Renal cortical epithelial cell (primary cell): ENCODE measurements around the gene RPLP2. TPM values are rescaled to one million over a fixed set of nuclear protein-coding genes. Genes with fewer than 3 reads are reported as not detected.

Experiments used
- DNase-seq: peaks from one replicate; pipeline ENCODE4 v3.0.0-alpha.2; 2011; ENCODE audit warnings: low read depth
- total RNA-seq: library from RNA; depleted of rRNA; stranded (reverse); fragments of >200 nt; gene quantifications from 2 replicates; pipeline ENCODE4 v1.2.3, GENCODE V29; 2014

RPLP2 gene
- total RNA-seq, 1 donor from 2014 or later: 180 TPM

DNA sequence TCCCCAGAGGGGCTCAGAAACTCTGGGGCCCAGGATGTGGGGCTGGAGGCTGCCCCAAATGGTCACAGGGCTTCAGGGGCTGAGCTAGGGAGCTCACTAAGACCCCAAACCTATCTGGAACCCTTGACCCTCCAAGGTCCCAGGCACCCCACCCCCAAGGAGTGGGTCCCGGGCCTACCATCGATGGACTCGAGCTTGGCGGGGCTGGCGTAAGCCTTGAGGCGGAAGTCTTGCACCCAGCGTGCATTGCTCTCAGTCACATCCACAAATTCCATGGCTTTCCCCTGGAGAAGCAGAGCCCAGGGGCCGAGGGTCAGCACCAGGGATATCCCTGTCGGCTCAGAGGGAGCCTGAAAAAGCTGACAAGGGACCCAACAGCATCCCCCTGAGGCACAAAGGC, 35.9 kb upstream of the RPLP2 start:
- DNase-seq: no peak

DNA sequence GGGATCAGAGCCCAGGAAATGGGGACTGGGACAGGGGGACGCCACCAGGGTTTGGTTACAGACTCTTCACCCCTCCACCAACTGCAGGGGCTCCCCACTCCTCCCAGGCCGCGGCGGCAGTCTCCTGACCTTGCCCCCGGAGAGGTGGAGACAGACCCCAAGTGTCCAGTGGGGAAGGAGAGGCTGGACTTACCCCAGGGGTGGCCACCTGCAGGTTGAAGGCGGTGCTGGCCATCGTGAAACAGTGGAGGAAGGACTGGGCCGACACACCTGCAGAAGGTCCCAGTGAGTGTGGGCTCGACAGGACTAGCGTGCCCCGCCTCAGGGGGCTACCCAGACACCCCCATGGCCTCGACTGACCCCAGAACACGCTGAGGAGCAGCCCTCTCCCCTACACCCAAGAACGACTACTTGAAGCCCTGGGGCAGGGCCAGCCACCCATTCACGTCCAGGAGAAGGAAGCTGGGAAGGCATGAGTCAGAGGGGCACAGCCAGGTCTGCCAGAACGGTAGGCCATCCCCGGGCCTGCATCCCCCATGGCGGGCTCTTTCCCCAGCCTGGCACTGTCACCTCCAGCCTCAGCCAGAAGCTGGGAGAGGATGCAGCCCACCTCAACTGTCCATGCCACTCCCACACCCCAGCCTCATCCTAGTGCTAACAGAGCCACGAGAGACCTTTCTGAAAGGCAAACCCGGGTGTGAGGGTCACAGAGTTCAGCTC, 34.7 kb upstream of the RPLP2 start:
- peak; percentile 33 for DNase-seq

DNA sequence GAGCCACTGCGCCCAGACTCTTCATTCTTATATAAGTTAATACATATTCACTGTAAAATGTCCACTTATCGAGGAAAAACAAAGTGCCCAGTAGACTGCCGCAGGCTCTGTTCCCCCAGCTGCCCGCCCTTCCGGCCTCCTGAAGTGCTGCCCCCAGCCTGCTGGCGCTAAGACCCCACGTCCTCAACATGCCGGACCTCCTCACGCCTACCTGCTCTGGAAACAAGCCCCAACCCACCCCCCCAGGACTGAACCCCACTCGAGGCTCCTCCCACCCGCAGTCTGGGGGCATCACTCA, 33.6 kb upstream of the RPLP2 start:
- DNase-seq: no peak

DNA sequence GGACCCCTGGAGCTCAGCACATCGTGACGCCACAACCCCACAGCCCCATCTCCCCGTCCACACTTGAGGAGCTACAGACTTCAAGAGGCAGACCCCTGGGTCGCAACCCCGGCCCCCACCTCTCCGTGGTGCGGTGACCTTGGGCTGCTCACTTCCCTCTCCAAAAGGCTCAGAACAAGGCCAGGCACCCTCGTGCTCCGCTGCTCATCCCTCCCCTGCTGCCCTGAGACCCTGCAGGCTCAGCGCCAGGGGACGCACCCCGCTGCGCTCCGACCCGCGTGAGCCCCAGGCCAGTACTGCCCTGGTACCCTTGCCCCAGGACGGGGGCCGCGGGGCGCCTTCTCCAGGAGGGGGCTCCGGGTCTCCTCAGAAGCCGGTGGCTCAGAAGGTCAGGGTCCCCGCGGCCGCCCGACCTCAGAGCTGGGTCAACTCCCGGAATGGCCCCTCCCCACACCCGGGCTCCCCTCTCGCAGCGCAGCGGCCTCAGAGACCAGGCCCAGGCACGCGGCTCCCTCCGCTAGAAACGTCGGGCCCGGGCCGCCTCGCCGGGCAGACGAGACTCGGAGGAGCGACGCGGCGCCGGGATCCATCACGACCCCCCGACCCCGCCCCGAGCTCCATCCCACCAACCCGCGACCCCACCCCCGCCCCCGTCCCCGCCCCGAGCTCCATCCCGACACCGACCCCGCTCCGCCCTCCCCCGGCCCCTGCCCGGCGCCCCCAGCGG, 33.0 kb upstream of the RPLP2 start:
- no peak for DNase-seq

DNA sequence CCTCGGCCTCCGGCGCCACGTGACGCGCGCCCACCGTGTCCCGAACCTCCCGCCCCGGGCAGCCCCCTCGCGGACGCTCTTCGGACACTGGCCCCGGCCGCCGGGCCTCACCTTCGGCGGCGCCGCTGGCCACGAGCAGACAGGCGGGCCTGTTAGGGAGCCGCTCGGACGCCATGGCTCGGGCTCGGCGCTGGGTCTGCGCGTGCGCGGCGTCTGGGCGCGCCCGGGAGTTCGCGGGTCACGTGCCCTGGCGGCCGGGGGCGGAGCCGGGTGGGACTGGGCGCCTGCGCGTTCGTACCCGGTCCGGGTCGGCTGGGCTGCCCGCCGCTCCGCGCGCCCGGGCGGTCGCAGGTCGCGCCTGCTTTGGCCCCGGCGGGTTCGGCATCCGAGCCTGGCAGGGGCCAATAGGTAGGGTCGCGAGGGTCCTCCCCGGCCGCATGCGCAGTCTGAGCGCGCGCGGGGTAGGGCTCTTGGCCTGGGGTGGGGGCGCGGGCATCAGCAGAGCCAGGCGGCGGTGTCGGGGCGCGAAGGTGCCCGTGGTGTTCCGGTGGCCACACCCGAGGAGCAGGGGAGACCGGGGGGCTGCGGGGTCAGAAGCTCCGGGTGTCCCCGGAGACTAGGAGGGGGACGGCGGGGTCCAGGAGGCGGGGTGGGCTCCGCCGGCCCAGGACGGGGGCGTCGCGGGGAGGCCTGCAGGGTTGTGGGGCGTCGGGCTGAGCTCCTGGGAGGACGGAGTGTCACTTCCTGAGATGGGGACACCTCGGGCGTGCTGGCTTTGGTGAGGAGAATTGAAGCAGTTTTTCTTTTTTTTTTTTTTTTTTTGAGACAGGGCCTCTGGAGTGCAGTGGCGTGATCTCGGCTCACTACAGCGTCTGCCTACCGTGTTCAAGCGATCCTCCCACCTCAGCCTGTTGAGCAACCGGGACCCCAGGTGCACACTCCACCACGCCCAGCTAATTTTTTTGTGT, 32.2 kb upstream of the RPLP2 start, which contains the start of gene GATD1:
TSS of gene GATD1 (minus strand) at position 200 of the 968 bp plus-strand sequence. CDS start at position 175, 25 bp downstream.
- DNase-seq: peak; percentile 56

DNA sequence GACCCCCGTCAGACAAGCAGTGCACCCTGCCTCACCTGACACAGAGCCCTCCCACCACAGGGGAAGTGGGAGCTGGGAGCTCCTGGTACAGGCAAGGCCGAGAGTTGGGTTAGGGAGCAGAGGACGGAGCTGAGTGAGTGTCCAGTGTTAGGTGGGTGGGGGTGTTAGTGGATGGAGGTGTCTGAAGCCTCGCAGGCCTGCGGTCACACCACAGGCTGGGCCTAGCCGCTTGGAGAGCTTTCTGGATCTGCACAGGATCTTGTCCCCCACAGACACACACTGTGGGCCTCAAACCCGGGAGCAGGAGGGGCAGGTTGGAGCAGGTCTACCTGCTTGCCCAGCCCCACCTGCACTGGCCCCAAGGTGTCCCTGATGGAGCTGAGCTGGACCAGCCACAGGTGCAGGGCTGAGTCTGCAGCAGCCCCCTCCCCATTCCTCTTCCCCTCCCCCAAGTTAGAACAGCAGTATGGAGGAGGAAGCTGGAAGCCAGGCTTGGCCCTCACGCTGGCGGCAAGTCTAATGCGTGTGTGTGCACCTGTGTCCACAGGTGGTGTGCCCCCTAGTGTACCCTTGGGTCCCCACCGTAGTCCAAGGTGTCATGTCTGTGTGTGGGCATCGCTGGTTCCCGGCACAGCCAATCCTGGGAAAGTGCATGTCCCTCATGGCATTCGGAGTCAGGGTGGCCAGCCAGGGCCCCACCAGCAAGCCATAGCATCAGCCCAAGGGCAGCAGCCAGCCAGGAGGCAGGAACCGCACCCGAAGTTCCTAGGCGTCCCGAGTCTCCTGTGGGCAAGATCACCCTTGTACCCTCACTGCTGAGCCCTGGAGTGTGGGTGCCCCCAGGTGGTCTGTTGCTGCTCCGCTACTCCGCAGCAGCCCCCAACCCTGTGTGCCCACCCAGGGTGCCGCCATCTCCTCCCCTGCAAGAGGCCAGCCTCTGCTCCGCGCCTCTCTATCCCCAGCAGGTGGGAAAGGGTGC, 30.5 kb upstream of the RPLP2 start:
- DNase-seq: no peak

DNA sequence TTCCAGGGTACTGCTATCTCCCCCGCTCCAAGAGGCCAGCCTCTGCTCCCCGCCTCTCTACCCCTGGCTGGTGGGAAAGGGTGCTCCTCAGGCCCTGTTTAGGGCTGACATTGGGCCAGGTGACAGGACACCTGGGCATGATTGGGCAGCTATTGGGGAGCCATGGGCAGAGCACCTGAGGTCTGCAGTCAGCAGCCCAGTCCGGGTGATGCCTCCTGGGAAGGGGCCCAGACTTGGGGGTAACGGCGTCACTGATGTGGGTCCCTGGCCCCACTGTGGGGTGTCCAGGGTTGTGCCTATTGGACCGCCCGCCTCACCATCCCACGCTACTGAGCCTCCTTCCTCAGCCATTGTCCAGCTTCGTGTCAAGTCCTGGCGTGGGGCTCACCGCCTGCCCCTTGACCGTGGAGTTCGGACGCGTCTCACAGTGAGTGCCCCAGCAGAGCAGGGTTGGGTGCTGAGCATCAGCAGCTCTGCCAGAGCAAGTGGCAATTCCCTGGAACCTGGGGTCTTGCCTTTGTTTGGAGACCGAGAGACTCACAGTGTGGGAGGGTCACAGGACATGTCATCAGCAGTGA, 29.7 kb upstream of the RPLP2 start:
- DNase-seq: no peak

DNA sequence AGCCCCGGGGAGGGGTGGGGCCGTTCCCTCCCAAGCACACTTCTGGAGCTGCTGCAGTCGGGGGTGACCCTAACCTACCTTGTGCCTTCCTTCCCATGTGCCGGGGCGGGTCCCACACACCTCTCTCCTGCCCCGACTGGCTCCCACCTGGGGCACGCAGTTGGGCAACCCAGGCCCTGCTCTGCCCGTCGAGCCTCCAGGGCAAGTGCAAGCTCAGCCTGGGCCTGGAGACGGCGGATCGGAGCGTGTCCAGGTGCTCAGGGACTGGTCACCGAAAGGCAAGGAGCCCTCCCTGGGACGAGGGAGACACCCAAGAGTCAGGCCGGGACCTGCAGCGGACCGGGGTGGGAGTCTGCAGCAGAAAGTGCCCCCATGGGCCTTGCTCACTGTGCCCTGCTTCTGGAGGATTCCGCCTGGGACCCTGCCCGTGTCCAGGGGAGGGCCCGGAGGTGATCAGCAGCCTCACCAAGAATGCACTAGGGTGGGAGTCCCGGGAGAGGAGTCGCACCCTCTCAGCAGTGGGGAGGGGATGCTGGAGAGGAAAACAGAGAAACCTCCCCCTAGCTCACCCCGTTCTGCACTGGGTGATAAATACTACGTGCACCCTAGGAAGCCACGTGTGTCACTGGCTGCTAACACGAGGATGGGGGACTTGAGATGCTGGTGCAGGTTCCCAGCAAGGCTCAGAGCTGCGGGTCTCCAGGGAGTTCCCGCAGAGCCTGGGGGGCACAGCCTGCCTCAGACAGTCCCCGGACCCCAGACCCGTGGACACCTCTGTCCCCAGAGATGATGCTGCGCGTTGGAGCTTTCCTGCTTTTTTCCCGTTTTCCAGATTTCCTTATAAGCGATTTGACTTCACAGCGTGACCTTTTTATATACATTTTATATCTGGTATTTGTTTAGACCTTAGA, 27.2 kb upstream of the RPLP2 start:
- no peak for DNase-seq

DNA sequence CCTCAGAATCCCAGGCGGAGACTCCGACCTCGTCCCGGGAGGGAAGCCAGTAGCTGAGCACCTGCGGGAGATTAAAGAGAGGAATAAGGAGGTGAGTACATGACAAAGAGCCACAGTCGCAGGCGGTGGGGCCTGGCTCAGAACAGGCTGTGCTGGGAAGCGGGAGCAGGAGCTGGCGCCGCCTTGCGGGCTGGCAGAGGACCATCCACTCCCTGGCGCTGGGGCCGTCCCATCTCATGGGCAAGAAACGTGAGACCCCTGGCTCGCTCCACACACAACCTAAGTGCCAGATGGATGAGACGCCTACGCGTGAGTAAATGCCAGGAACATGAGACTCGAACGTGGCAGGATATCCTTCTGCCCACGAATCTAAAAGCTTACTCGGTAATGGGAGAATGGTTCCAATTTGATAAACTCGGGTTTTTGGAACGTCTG, 26.2 kb upstream of the RPLP2 start:
- peak; percentile 46 for DNase-seq

DNA sequence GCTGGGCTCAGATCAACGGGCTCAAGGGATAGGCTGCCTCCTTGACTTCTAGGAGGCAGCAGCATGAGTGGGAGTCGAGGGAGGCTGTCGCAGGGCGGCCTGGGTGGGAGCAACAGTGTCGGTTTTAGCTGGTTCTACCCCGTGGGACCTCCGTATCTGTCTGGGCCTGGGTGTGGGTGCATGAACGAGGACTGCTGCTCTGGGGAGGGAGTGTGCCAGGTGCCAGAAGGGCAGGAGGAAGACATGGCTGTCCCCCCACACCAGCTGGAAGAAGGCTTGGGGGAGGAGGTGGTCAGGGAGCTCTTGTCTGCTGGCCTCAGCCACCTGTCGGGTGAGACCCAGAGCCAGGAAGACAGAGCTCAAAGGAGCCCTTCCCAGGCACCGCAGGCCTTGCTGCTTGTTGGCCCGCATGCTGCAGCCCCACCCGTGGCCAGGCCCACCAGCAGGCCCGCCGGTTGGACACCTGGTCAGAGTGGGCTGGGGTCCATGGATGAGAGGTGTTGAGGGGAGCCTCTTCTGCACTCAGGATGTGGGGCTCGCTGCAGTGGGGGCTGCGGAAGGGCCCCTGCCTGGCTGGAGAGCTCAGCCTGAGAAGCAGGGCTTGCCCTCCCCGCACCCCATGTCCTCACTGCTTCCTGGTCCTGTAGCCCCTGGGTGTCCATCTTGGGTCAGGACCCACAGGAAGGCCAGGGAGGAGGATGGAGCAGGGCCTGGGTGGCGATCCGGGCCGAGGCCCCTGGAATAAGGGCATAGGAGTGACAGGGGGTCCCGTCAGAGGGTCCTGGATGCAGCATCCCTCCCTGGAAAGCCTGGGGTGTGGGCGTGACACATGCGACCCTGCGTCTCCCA, 23.3 kb upstream of the RPLP2 start:
- no peak for DNase-seq

DNA sequence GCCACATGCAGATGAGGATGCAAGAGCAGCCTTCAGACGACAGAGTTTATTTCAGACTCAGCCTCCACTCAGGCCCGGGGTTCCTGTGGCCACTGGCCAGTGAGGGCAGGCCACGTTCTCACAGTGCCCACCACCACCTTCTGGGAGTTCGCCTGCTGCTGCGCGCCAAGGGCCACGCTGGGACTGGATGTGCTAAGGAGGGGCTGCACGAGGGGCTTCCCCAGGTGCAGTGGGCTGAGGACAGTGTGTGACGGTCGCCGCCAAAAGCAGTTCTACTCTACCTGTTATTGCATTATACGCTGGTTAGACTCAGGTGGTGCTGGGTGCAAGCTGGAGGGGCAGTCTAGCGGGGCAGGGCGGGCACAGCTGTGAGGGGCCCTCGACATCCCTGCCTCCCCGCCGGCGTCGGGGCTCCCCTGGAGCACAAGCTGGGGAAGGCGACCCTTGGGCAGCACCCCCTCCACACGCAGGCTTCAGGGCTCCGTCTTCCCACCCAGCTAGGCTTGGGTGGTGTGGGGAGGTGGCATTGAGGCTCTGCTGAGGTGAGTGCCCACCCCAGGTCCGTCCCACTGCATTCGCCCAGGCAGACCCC, 22.6 kb upstream of the RPLP2 start:
- no peak for DNase-seq

DNA sequence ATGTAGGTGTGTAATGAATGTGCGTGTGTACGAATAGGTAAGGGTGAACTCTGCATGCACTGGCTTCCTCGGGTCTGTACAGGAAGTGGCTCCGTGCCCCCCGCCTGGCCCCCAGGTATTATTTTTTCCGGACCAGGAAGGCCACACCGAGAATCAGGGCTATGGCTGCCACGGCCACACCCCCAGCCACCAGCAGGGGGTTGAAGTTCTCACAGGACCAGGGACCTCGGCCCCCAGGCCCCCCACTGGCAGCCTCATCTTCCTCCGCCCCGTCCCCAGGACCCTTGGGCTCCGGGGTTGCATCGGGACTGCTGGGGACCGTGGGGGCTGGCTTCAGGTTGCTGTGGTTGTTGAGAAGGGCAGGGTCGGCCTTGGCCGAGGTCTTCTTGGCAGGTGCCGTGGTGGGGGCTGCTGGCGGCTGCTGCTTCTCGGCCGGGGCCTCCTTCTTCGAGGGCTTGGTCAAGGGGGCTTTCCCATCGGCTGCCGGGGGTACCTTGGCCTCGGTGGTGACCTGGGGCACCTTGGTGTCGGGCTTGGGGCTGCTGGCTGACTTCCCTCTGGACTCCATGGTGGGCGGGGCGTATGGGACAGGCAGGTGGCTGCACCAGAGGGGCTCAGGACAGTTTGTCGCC, 21.6 kb upstream of the RPLP2 start:
- DNase-seq: no peak

DNA sequence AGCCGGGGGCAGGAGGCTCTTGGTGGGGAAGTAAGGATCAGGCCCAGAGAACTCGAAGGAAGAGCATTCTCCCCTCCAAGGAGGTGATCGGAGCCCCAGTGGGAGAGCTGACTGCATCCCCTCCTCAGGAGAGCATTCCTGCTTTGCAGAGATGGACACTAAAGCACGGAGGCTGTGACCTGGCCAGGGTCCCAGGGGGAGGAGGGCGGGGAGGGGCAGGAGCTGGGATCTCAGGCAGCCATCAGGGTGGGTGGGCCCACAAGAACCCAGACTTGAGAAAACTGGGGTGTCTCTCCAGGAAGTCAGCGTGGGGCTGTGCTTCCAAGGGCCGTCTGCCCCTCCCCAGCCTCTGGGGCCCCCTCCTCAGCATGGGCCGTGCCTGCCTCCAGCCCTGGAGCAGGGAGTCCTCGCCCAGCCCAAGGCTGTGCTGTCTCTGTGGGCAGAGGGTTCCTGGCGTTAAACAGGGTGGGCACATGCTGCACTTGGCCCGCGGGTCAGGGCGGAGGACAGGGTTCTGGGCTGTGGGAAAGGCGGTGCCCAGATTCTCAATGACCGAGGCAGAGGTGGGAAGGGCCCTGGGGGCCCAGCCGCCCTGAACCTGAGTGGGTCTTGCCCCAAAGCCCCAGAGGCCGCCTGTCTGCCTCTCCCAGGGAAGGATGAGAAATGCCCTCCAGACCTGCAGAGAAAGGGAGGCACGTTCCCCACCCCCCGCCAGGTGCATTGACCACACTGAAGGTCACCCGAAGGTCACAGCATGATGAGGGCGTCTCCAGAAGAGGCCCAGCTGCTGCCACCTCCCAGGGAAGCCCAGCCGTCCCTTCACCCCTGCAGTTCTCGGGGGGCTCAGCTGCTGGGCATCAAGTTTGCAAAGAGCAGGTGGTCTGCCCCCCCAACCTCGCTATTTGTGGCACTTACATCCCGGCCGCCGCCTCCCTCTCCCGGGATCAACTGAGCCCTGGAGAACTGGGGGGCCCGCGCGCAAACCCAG, 20.5 kb upstream of the RPLP2 start:
- DNase-seq: no peak

DNA sequence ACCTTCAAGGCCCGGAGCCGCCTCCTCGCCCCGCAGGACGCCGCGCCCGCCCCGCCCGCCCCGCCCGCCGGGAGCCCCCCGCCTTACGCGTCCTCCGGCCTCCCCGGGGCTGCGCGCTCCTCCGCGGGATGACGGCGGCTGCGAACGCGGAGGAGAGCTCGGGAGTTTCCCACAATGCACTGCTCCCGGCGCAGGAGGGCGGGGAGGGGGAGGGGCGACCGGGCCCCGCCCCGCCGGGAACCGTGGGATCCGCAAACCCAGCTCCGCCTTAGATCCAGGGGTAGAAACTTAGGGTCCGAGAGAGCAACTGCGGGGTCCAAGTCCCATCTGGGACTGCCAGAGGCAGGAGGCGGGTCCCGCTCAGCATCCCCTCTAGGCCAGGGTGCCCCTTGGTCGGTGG, 19.8 kb upstream of the RPLP2 start, which contains the start of gene CEND1:
TSS of gene CEND1 (minus strand) at position 148 of the 400 bp plus-strand sequence. CDS start 1,514 bp downstream, outside the sequence.
- DNase-seq: no peak

DNA sequence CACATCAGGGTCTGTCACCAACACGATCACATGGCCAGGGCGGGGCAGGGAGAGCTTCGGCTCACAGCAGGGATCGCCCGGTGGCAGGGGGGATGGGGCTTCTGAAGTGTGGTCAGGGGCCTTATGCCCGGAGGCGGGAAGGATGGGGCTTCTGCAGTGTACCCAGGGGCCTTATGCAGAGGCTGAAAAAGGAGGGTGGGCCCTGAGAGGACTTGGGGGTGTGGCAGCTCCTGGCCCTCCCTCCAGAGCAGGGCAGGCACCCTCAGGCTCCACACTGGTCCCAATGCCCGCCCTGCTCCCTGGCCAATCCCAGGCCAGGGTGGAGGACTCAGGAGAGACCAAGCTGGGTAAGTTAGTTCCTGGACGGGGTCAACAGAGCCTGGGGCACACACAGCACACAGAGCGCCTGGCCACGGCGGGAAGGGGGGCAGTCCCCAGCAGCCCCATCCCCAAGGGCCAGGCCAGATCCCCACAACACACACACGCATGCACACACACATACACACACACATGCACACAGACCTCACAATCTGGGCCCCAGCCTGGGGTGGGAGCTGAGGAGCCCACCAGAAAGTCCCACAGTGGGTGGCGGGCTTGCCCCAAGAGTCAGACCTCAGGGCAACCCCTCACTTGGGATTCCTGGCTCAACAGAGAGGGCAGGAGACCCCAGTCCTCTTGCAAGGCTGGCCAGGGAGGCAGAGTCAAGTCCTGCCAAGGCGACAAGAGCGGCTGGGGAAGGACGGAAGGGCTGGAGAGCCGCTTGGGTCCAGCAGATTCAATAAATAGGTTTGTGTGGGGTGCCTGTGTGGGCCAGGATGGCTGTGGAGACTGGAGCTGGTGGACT, 18.8 kb upstream of the RPLP2 start:
- no peak for DNase-seq
